Stimulated activated CD4-positive, alpha-beta T cell treated with anti-CD3 and anti-CD28 coated beads, Interleukin-4, amount 100 ng/mL, for 48 hours (primary cell): ENCODE measurements around the gene VASN.
A peak's percentile ranks its signal among the peaks of the same experiment; 100 is the strongest.

ENCODE experiments used
- DNase-seq, 2 donors: peaks; one replicate each; pipeline ENCODE4 v3.0.0-alpha.2; 2020; ENCODE audit warnings: low read depth in 2 of 2

VASN gene

DNA sequence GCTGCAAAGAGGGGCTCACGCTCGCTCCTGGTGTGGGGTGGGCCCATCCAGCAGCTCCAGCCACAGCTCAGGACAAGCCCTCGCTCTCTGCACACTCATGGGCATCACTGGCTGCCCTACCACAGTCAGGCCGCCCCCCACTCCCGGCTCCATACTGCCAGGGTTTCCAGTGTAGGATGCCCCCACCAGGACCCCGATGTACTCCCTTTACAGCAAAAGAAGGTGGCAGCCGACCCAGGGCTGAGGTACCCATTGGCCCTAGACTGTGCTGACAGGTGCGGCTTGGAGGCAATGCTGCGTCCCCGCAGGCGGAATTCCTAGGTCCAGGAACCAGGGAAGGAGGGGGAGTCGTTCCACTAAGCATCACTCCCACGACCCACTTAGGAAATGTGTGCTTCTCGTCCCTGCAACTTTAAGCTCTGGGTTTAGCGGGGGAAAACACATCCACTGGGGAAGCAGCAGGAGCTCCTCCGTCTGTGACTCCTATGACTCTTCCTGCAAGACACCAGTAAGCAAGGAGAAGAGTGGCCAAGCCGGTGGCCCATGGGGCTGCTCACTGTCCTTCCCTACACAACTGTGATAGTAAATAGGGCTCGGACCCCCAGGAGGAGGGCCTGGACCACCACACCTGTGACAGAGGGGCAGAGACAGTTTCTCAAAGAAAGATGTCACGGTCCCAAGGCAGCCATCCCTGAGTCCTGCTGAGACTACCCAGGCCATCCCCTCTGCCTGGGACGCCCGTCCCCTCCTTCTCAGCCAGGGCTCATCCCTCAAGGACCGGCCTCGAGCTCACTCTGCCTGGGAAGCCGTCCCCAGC lies 31.7 kb downstream of the VASN start:
- DNase-seq, result no peak

DNA sequence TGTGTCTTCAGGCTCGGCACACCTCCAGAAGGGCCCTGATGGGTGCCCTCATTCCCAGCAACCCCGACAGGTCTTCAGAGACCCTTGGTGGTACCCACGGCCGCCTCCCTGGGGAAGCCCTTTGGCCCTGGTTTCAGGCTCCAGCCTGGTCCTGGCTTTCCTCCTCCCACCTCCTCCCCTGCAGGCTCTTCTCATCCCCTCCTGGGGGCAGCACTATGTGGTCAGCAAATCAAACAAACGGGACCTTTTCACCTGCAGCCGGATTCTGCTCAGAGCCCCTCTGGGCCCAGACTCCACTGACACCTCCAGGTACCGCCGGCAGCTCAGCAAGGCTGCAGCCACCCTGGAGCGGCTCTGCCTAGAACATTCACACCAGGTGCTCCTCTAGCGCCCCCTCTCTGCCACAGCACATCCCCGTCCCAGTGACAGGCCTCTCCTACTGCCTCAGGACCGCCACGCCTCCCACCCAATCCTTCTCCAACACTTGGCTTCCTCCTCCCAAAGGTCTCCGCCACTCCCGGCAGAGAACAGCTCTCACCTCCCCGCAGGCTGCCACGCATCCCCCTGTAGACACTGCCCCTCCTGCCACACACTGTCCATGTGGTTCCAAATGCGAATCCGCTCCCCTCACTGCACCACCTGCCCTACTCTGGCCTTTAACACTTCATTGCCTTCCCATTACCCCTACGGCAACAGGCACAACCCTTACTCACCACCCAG lies 32.8 kb downstream of the VASN start:
- peak; percentile 36 to 38 for DNase-seq

DNA sequence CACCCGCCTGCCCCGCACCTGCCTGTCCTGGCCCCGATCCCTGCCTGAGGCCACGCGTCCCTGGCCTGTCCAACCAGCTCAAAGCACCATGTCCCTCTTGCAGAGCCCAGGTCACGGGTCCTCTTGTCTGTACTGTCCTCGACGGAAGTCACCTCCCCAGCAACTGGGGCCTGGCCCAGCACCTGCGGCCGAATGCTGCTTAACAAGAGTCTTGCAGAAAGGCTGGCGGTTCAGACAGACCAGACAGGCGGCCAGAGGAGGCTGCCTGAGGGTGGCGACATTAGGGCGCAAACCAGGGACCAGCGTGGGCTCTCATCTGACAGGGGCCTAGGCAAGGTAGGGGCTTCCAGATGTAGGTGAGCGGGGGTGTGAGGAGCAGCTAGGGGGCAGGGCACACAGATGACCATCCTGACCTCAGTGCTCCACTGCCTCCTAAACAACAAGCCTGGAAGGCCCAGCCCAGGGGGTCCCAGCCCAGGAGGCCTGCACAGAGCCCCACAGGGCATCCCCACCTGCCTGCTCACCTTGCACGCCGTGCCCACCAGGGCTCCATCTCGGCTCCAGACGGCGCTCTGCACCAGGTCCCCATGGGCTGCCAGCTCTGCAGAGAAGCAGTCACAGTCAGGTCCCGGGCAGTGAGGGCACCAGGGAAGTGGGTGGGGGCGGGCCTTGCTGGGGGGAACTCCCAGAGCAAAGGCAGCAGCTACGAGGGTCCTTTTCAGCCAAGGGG lies 33.5 kb downstream of the VASN start:
- DNase-seq, result no peak

DNA sequence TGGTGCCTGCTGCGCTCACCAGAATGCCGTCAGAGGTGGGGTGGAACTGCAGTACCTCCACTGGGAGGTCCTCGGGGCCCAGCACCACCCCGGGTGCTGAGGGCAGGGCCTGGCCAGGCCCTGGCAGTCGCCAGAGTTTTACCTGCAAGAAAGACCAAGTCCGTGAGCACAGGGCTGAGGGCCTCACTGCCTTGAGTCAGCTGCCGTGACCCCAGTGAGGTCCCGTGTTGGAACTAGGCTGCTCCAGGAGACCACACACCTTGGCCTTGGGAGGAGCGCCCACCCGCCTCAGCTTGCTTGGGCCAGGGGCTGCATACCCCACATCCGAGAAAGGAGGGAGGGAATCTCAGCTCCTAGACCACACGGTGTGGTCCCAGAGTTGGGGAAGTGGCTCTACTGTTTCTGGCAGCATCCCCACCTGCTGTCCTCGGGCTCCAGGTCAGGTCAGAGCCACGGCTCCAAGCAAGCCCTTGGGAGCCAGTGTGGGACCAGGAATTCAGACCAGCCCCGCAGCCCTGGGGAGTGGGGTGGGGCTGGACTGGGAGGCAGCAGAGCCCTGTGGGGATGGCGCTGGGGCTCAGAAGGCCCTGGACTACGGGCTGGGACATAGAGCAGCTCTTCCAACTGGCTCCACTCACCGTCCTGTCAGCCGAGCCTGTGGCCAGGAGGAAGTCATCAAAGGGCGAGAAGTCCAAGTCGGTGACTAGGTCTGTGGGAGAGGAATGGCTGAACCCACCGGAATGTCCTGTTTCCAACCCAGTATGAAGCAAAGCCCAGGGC lies 36.1 kb downstream of the VASN start:
- DNase-seq, result no peak

DNA sequence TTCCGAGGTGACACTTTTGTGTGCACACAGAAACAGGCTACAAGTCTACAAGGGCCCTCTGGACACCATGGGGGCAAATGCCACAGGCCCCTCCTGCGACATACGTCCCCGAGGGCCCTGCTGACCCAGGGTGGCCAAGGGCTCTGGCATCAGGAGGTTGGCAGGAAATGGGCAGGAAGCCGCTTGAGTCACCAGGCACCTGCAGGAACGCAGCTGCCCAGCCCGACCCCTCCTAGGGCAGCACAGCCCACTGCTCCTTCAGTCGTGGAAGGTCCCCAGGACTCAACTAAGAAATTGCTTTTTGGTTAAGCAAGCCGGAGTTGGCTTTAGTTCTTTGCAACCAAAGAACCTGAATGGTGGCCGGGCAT lies 36.7 kb downstream of the VASN start:
- DNase-seq, result no peak

DNA sequence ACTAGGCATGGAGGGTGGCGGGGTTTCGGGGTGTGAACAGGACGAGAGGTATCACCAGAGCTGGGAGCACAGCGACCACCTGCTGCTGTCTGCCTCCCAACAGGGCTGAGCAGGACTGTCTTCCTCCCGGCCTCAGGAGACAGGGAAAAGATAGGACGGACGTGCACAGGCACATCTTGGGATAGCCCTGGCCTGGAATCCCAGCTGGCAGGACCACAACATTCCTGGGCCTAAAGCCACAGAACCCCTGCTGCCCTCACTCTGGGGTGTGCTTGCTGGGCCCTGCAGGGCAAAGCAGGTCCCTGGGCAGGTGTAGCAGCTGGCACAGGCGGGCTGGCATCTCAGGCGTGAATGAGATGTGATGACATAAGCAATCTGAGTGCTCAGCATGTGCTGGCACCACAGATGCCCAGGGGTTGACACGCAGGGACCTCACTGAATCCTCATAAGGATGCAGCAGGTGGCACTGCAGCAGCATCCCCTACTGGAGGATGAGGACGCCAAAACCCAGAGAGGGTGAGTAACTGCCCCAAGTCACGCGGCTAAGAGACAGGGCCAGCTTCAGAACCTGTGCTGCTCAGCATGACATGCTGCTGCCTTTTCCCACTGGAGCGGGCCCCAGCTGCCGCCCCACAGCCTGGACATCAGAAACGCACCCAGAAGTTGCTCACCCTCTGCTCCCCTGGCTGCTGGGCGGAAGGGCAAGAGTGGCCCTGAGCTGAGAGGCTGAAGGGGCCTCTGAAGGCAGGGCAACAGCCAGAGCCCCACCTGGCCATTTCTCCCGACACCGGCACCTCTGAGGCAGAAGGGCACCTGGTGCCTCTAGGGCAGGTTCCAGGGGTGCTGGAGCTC lies 37.7 kb downstream of the VASN start:
- DNase-seq, result no peak

DNA sequence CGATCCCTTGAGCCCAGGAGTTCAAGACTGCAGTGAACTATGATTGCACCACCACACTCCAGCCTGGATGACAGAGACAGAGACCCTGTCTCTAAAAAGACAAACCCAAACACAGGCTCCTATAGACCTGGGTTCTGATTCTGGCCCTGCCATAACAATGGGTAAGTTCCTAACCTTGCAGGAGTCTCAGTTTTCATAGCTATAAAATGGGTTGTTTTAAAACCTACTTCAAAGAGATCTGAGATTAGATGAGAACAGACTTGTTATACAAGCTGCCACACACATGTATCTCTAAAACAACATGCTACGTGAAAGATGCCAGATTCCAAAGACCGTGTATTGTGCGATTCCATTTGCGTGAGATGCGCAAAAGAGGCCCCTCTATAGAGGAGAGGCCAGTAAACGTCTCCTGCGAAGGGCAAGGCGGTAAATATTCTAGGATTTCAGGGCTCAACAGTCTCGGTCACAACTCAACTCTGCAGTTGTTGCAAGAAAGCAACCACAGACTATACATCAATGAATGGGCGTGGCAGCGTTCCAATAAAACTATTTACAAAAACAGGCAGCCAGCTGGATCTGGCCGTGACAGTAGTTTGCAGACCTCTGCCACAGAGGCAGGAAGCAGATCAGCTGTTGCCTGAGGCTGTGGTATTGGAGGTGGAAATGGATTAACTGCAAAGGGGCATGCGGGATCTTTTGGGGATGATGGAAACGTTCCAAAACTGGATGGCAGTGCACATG lies 38.9 kb downstream of the VASN start:
- no peak for DNase-seq

DNA sequence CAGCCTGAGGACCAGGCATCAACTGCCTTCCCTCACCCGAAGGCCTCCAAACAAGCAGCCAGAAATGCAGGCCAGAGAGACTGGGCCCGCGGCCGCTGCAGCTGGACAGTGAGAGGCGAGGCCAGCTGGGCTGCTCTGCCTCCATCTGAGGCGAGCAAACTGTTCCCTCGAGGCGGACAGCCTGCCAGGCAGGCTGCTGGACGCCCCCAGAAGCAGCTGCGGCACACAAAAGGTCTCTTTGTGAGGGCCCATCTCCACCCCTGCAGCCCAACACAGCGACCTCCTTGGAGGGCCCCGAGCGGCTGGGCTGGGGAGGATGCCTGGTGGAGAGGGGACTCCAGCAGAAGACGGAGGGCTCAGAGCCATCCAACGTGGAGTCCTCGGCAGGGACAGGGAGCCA lies 40.0 kb downstream of the VASN start:
- no peak for DNase-seq

DNA sequence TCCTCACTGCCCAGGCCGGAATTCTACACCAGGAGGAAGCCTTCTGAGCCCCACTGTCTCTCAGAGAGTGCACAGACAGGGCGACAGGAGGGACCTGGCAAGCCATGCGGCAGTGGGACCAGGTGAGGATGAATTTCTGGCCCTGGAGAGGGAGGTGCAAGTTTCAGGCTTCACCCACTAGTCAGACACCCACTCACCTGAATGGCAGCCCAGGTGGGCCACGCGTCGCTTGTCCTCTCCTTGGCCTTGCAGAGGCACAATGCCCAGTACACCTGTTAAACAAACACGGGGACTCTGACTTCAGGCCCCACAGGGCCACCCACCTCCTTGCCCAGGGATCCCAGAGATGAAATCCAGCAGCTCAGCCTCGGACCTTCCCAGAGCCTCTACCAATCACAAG lies 40.5 kb downstream of the VASN start:
- no peak for DNase-seq

DNA sequence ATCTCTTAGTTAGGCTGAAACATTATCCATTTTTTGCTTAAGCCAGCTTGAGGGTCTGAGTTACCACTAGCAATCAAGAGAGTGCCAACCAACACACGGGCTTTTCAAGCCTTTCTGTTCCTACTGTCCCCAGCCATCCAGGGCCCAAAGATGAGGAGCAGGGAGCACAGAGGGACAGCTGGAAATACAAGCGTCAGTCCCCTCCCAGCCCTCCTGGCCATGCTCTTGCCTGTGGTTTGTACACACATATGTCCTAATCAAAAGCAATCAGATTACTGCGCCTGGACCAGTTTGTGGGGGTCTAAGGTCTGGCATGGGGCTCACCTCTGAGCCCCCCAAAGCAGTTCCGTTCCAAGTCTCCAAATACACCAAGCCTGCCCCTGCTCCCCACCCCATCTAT lies 41.2 kb downstream of the VASN start:
- DNase-seq, result no peak

DNA sequence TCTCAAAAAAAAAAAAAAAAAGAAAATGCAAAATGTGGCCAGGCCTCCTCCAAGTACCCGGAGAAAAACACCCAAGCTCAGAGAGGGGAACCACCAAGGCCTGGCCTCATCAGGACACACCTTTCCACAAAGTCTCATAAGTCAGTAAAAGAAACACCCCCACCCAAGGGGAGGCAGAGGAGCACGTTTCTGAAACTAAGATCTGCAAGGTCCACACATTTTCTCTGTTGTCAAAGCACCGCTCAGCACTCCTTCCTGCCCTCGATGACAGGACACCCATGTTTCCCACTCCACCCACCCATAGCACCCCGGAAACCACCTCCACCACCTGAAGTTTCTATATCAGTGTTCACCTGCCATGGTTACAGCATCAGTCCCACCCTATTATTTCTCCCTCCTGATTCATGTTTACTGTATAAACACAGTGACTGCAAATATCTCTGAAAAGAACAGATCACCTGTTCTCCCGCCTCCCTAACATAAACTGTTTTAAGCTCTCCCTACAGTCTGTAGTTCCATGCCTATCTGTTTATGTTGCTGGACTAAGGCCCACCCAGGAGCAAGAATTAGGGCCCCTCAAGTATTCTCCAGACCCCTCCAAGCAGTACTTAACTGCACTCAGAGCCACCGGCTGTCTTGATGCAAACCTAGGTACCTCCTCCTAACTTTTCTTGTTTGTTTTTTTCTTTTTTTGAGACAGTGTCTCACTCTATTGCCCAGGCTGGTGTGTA lies 42.7 kb downstream of the VASN start:
- DNase-seq, result peak; percentile 54 to 76

DNA sequence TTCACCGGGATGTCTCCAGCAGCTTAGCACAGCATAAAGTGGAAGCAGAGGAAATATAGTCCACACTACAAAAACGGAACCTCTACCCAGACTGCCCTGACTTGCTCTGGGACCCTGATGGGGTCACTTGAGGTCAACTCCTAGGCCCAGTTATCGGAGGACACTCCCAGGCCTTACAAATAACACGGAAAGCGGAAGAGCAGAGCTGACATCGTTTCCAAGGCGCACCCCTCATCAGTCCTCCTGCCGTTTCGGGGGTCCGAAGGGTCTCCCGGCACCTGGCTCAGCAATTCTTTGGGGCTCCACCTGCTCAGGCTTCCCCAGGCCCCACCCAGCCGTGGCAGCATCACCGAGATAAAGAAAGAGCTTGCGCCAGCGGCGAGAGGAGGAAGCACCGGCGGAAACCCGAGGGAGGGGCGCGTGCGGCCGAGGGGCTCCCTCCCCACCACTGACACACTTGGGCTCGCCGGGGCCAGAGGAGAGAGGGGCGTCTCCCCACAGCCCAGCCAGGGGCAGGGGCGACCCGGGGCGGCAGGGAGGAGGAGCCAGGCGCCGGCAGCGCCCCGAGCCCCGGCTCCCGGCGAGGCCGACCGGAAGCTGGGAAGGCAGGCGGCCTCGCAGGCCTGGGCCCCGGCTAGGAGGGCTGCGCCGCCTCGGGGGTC lies 44.0 kb downstream of the VASN start:
- DNase-seq, result peak; percentile 40 to 43

DNA sequence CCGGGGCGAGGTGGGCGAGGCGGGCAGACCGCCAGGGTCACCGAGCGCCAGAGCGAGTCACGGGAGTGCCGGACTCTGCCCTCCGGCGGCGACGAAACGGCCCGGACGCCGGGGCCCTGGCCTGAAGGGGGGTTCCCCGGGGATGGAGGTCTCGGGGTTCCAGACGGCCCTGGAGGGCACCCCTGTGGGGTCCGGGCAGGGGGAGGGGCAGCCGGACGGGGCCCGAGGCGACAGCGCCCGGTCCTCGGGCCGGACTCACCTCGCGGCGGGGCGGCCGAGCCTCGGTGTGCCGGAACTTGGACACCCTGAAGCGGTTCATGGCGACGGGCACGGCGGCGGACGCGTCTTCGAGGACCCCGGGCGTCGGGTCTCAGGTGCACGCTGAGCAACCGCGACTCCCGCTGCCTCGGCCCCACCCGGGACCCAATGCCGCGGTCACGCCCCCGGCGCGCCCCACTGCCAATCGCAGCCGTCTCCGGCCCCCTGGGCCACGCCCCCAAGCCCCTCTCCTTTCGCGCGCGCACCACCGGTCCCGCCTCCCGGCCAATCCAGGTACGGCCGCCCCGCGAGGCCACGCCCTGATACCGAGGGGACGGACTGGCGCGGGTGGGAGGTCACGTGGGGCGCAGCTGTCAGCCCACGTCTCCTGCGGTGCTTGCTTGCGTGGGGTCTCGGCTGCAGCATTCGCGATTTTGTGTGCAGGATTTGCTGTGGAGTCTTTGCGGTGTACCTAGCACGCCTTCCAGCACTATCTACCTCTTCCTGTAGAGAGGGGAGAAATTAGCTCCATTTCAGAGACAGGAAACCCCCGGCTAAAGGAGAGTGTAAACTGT lies 44.8 kb downstream of the VASN start, which contains the start of gene CORO7:
Gene CORO7, minus strand, starts transcription at position 397 of the 833 bp plus-strand sequence. Its CDS starts 78 bp downstream, at position 319.
- peak; percentile 97 to 99 for DNase-seq

DNA sequence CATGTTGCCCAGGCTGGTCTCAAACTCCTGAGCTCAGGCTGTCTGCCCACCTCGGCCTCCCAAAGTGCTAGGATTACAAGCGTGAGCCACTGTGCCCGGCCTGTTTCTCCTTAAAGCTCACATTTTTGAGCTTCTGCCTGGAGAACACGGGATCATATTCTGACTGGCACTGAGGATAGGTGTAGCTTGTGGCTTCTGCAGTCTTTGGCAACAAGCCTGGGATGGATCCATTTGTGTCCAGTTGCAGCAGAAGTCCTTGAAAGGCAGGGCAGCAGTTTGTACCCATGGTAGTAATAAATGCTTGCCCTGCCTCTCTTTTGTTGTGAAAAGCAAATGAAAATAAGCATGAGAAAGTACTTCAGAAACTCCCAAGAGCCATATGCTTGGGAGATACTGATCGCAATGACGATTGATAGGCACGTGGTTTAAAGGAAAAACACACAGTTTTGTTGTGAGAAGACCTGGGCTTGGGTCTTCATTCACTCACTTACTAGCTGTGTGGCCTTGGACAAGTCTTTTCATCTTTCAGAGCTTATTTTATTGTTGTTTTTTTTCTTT lies 47.8 kb downstream of the VASN start:
- DNase-seq, result no peak

DNA sequence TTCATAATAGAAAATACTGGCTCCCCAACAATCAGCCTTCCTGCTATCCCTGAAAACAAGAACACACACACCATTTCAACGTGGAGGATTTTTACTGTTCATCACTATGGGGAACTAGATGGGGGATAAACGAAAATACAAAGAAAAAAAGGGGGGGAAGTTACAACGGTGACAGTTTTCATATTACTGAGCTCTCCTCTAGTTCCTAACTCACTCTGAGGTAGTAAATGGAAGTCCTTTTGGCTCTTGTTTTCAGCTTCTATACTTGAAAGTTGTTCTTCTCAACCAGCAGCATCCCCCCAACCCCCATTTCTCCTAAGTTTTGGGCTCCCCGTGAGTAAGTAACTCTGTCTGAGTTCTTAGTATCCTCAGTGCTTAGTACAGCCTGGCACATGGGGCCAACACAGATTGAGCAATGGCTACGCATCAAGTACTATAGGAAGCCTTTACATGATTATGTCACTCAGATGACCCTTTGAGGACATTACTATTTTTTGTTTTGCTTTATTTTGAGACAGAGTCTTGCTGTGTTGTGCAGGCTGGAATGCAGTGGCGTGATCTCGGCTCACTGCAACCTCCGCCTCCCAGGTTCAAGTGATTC lies 49.0 kb downstream of the VASN start:
- DNase-seq, result no peak

DNA sequence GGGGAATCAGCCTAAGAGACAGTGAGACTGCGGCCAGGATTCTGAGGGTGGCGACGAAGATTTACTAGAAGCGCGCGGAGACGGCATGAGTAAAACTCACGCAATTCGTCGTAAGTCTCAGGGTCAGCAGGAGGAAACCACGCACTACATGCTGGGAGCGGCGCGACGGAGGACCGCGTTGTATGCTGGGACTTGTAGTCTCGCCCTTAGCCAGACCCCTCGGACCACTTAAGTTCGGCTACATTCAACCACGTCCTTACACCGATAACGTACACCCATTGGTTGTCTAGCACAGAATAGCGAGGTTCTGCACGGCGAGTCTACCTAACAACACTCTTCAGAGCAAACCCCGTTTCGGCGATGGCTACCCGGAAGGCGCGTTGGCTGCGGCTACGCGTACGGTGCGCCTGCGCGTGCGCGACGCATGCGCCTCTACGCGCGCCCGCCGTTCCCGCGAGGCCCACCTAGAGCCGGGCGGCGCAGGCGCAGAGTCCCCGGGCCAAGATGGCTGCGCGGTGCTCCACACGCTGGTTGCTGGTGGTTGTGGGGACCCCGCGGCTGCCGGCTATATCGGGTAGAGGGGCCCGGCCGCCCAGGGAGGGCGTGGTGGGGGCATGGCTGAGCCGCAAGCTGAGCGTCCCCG lies 53.9 kb downstream of the VASN start, which contains the start of gene DNAJA3:
Gene DNAJA3, plus strand, starts transcription at position 491 of the 643 bp plus-strand sequence. Its CDS starts 14 bp downstream, at position 505.
- peak; percentile 85 to 91 for DNase-seq
